HG02678 (cell line): ENCODE results near the gene TMEM132C.

ENCODE experiments used
- ATAC-seq: cut with Tn5 transposase; IDR thresholded peaks from one replicate; pipeline ENCODE4 v1.9.1; 2021; ENCODE audit warnings: mild to moderate bottlenecking, moderate library complexity; ENCODE audit not compliant: unreplicated experiment

Gene TMEM132C

GRCh38 chr12:128644664-128645296, 377.8 kb downstream of the TMEM132C start:
- ATAC-seq: no peak

- ATAC-seq: no peak
These were observed 382.9 kb downstream of the TMEM132C start for GRCh38 chr12:128649902-128650301.

- ATAC-seq: no peak
These were observed 385.3 kb downstream of the TMEM132C start for GRCh38 chr12:128652136-128652751.

GRCh38 chr12:128654468-128654867, 387.5 kb downstream of the TMEM132C start:
- ATAC-seq: no peak

- no peak for ATAC-seq
These were observed 390.4 kb downstream of the TMEM132C start for GRCh38 chr12:128657378-128657777.

- ATAC-seq: no peak
These were observed 393.7 kb downstream of the TMEM132C start for GRCh38 chr12:128660532-128661225.

- ATAC-seq: no peak
These were observed 394.2 kb downstream of the TMEM132C start for GRCh38 chr12:128661226-128661569.

GRCh38 chr12:128662101-128662500, 395.1 kb downstream of the TMEM132C start:
- no peak for ATAC-seq

GRCh38 chr12:128664501-128664900, 397.5 kb downstream of the TMEM132C start:
- no peak for ATAC-seq

- no peak for ATAC-seq
These were observed 400.2 kb downstream of the TMEM132C start for GRCh38 chr12:128667193-128667592.

- no peak for ATAC-seq
These were observed 404.6 kb downstream of the TMEM132C start for GRCh38 chr12:128671528-128672042.

- ATAC-seq: no peak
These were observed 405.5 kb downstream of the TMEM132C start for GRCh38 chr12:128672428-128672827.

- no peak for ATAC-seq
These were observed 405.9 kb downstream of the TMEM132C start for GRCh38 chr12:128672893-128673292.

- no peak for ATAC-seq
These were observed 408.6 kb downstream of the TMEM132C start for GRCh38 chr12:128675576-128675975.

- ATAC-seq: no peak
These were observed 413.6 kb downstream of the TMEM132C start for GRCh38 chr12:128680555-128680954.

GRCh38 chr12:128682548-128683275, 415.7 kb downstream of the TMEM132C start:
- no peak for ATAC-seq

GRCh38 chr12:128684352-128684751, 417.4 kb downstream of the TMEM132C start:
- ATAC-seq: no peak

GRCh38 chr12:128685903-128686475, 419.0 kb downstream of the TMEM132C start:
- ATAC-seq: no peak

GRCh38 chr12:128687851-128688250, 420.9 kb downstream of the TMEM132C start:
- ATAC-seq: no peak

GRCh38 chr12:128690641-128691040, 423.7 kb downstream of the TMEM132C start:
- no peak for ATAC-seq

GRCh38 chr12:128693115-128693514, 426.1 kb downstream of the TMEM132C start:
- no peak for ATAC-seq
